Omental fat pad (tissue), 4 donors: ENCODE results near the gene SPATA6L. TPM values are rescaled to one million over a fixed set of nuclear protein-coding genes. Genes with fewer than 3 reads are reported as not detected.
"Not testable (repeated sequence)": the region's sequence is repeated elsewhere in the genome, so short reads cannot be mapped to it uniquely, and the experiment has no call there.

ENCODE experiments used
- ATAC-seq: fragments of 150-250 bp; one replicate; pipeline ENCODE4 v1.9.1; 2016; ENCODE audit warnings: mild to moderate bottlenecking, moderate library complexity; ENCODE audit not compliant: low FRiP score
- DNase-seq: peaks from one replicate; pipeline ENCODE4 v3.0.0-alpha.2; 2019; ENCODE audit warnings: low spot score
- CTCF ChIP-seq, 3 donors: fragments of 450-650 bp; IDR thresholded peaks; one replicate each; pipeline ENCODE4 v1.5.1; 2016 to 2017; ENCODE audit warnings: antibody characterized with exemption in 3 of 3, mild to moderate bottlenecking in 3 of 3, moderate library complexity in 2 of 3
- total RNA-seq, 4 donors: library from RNA; depleted of rRNA; stranded (reverse); fragments of >200 nt; gene quantifications; one replicate each; pipeline ENCODE4 v1.1.0, GENCODE V29; 2016

SPATA6L gene
- total RNA-seq, 4 donors from 2014 or later = 1.3 to 5.5 (median 2.6) TPM

GRCh38 chr9:4614627-4615026 is 51.7 kb downstream of the SPATA6L start:
- DNase-seq = no peak
- no peak for ATAC-seq
- no peak for TF ChIP-seq CTCF (IDR thresholded peaks at IDR 0.05)

GRCh38 chr9:4606033-4606432 is 60.2 kb downstream of the SPATA6L start:
- DNase-seq, ATAC-seq: not testable (repeated sequence)

DNA sequence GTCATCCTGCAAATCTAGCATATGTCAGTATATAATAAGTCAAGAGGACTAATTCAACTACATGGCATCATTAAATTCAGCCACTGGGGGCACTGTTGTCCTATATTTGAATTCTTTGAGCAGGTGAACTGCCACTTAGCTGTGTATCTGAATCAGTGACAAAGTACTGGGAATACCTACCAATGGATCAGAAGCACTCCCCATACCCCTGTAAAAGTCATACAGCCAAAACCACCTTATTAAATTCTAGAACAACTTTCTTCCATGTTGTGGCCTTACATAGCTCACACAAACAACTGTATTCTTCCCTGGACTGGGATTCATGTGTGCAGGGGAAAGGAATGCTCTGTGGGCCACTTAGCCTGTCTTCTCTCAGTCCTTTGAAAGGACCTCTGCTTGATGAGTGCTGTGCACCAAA is 61.6 kb downstream of the SPATA6L start:
- DNase-seq = peak; percentile 76
- no peak for ATAC-seq
- TF ChIP-seq CTCF (IDR thresholded peaks at IDR 0.05) = no peak

GRCh38 chr9:4603830-4604229 is 62.5 kb downstream of the SPATA6L start:
- DNase-seq (no peak), ATAC-seq (no peak)
- no peak for TF ChIP-seq CTCF (IDR thresholded peaks at IDR 0.05)

DNA sequence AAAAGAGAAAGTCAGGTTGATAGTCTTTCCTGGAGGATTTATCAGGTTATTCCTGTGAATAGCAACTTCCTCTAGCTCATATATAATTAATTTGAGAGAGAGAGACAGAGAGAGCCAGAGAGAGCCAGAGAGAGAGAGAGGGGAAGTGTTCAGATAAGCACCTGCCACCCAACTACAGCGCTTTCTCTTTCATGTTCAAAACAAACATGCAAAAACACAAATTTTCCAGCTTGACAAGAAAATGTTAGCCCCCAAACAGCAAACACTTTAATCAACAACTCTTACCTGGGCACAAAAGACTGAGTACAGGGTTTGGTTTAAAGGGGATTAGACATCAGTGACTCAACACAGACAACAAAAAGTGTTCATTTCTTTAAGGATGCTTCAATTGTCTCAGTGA is 65.9 kb downstream of the SPATA6L start:
- no peak for ATAC-seq
- no peak for TF ChIP-seq CTCF (IDR thresholded peaks at IDR 0.05)

GRCh38 chr9:4596165-4596922 is 69.9 kb downstream of the SPATA6L start:
- TF ChIP-seq CTCF (IDR thresholded peaks at IDR 0.05) = no peak
- ATAC-seq (no peak), DNase-seq (no peak)

More for the DNA sequence above, 65.9 kb downstream of the SPATA6L start:
- no peak for DNase-seq

DNA sequence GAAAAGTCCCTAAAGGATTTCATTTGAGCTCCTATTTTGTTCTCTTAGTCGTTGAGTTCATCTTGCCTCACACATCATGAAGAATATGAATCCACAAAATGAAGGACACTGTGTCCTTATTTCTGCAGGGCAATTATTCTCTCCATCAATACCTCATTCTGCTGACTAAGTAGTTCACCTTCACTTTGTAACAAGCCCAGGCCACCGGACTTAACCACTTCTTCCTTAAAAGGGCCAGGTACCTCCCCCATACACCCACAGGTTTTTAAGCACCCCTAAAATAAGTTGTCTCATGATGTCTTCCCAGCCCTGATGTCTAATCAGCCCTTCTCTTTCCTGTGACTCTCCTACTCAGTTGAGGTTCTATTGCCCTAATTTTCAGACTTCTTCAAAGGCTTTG is 71.3 kb downstream of the SPATA6L start:
- no peak for TF ChIP-seq CTCF (IDR thresholded peaks at IDR 0.05)
- DNase-seq = no peak
- no peak for ATAC-seq
